Amygdala (tissue), 56 donors: ENCODE results near the gene HACD2.

Source experiments
- DNase-seq, 56 donors: peaks; one replicate each; lab custom pipeline; 2025; lab: John Stamatoyannopoulos, UW

HACD2 gene

DNA sequence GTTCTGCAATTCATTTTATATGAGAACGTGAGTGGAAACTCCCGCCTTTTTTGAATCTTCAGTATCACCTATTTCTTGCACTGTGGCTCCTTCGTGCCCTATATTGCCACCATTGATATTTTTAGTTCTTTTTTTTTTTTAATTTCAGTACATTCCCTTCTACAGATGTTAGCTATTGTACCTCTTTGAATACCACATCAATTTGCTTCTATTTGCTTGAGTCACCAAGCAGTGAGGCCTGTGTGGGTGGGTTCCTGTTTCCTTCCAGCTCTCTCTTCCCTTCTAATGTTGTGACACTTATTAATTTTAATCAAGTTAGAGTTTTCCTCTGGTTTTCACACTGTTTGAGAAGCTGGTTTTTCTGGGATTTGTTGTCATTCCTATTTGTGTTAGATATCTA lies 8.7 kb downstream of the HACD2 start:
- no peak for DNase-seq

GRCh38 chr3:123571973-123572365 lies 12.9 kb downstream of the HACD2 start:
- DNase-seq, result no peak

DNA sequence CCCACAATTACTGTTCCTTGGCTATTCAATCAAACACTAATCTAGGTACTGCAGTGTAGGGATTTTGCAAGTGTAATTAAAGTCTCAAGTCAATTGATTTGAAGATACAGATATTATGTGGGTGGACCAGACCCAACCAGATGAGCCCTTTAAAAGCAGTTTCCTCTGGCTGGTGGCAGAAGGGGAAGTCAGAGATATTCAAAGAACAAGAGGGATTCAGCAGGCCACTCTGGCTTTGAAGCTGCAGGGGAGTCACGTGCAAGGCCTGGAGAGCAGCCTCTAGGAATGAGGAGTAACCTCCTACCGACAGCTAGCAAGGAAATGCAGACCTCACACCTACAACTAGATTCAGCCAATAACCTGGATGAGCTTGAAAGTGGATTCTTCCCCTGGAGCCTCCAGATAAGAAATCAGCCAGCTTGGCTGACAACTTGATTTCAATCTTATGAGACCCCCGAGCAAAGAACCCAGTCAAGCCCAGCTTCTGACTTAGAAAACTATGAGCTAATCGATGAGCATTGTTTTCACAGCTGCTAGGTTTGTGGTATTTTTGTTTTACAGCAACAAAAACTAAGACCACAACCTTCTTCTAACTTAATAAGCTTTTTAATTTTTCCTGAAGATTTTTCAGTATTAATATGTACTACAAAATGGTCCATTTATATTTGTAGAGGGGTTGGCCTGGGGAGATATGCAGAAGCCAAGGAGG lies 13.4 kb downstream of the HACD2 start:
- peak in 5 of 56 donors; percentile 6 to 31 (median 12) for DNase-seq

DNA sequence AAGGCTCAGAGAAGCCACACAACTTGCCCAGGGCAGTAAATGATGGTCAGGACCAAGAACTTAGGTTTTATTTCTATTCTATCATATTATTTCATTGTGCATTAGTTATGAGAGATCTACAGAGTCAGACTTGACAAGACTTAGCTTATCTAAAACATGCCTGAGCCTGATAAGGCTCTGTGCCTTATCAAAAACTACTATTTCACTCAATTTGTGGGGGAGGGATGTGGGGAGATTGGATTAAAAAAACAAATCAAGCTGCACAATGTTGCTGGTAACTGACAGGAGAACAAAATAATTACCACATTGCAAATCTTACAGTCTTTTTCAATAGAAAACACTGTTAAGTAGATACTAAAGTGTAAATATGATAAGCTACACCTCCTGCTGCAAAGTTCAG lies 16.0 kb downstream of the HACD2 start:
- DNase-seq, result no peak

GRCh38 chr3:123568034-123568433 lies 16.8 kb downstream of the HACD2 start:
- peak in 41 of 56 donors; percentile 6 to 71 (median 27) for DNase-seq

DNA sequence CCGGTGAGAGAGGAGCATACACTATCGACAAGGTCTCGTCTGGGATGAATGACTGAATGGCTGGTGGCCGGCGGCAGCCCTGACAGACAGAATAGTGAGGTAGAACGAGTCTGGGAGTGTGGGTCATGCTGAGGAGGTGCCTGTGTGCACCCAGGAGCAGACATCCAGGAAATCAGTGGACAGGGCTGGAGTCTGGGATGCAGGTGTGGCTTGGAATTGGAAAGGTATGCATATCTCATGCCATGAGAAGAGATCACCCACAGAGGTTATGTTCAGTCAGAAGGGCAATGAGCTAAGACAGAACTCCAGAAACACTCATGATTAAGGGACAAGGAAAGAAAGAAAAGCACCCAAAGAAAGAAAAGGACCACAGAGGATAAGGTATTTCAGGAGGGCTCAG lies 20.8 kb downstream of the HACD2 start:
- no peak for DNase-seq

DNA sequence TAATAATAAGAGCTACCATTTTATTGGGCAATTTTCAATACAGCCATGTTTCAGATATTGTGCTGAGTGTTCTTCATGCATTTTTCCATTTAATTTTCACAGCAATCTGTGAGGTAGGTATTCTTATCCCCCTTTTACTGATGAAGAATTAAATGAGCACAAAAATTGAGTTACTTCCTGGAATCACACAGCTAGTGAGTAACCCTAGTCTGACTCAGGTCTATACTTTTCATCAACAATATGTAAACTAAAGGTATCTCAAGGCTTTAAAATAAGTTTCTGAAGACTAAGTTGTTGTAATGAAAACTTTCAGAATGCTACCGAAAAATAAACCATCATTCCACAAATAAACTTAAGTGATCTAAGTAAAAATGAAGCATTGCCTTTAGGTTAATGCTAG lies 22.3 kb downstream of the HACD2 start:
- DNase-seq, result no peak

GRCh38 chr3:123561188-123561587 lies 23.7 kb downstream of the HACD2 start:
- no peak for DNase-seq

DNA sequence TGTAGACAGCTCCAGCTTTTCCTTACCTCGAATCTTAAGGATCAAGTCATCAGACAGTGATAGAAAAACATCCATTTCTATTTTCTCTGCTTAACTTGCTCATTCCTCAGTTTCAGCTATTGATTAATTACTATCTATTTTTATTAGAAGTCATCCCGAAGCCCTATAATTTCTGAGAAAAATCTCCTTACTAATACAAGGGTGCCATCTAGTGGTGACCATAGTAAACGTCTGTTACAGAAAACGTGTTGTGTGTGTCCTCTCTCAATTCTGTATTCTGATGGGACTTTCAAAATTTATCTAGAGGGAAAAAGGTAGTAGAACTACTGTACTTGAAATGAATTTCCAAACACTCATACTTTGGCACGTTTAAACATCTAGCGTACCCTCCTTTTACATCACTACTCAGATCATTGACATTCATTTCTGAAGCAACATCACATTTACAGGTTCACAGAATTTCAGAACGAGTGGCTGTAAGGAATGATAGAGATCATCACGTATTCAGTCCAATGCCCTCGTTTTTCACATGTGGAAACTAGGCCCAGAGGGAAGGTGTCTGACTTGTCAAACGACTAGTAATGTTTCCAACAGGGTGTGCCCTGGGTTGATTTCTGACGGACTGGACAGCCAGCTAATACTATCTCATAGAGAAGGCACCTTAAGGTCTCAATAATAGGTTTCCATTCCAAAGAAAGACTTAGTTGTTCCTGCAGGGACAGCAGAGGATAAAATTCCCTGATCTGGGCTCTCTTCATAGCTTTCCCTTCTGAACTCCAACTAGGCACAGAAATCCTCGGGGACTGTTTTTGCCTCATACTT lies 25.6 kb downstream of the HACD2 start:
- peak in 2 of 56 donors; percentile 47 to 67 for DNase-seq

GRCh38 chr3:123553536-123553935 lies 31.3 kb downstream of the HACD2 start:
- DNase-seq, result no peak

DNA sequence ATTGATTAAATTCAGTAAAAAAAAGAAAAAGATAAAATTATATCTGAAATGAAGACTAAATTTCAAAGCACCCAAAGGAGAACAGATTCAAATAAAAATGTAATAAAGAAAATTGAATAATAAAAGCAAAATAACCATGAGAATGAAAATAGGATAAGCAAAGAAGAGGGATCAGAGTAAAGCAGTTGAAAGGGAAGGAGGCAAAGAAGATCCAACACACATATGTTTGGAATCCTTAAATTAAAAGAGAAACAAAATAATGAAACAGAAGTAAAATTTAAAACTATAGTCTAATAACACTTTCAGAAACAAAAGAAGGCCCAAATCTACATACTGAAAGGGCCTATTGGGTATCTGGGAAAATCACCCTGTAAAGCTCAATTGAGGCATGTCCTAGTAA lies 32.1 kb downstream of the HACD2 start:
- no peak for DNase-seq

GRCh38 chr3:123552095-123552714 lies 32.6 kb downstream of the HACD2 start:
- no peak for DNase-seq

- no peak for DNase-seq
These were observed 36.9 kb downstream of the HACD2 start for GRCh38 chr3:123547881-123548519.

- DNase-seq, result no peak
These were observed 38.6 kb downstream of the HACD2 start for GRCh38 chr3:123546133-123546755.

- no peak for DNase-seq
These were observed 40.9 kb downstream of the HACD2 start for GRCh38 chr3:123543950-123544349.

DNA sequence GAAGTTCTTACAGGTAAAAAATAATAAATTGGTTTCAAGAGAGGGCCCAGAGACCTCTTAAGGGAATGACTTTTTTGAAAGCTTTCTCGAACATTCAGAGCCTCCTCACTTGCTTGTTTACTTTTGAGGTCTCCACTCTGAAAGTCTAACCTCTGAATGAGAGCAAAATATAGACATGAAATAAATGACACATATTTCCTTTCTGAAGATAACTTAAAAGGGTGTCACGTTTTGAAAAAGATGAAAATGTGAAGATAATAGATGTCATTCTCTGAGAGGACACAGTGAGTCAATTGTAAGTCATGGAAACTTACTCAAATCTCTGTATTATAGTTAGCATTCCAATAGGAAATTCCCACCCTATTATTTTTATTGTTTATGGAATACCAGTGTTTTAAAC lies 44.6 kb downstream of the HACD2 start:
- DNase-seq, result no peak

DNA sequence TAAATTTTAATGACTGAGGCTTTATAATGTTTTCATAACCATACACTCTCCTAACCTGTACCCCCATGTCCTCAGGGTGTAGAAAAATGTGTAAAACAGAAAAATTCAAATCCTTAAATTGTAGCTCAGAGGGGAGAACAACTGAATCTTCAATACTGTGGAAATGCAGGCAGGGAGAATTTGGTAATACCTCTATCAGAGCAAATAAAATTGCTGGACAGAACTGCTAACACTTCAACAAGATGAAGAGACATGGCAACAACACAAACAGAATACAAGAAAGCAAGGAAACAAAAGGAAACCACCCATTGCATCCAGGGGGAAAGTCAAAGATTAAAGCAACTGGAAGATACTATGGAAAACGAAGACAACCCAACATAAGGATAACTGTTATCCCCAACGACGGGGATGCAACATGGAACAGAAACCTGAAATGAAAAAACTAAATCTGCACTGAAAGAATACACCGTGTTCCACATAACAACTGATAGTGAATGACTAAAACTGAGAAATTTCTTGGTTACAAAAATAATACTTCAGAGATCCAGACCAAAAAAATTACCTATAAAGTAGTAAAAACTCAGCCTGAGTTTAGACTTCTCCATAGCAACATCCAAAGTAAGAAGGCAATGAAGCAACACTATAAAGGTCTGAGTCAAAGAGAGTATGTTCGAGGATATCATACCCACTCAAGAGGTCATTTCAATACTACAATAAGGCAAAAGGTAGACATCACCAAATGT lies 48.5 kb downstream of the HACD2 start:
- no peak for DNase-seq

DNA sequence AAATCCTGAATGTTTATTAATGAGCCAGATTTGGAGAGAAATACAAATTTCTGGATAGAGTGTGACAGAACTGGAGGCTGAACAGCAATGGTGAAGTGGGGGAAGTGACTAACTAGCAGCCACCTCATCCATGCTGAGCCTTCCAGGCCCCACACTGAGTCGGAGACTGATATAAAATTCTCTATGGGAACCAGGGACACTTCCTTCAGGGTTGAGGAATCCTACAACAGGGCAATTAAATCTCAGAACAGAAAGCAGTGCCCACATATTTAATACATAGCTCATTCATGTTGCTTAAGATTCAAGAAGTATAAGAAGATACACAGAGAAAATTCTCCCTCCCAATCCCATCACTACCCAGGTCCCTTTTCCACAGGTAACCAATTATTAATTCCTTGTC lies 49.3 kb downstream of the HACD2 start:
- DNase-seq, result no peak

DNA sequence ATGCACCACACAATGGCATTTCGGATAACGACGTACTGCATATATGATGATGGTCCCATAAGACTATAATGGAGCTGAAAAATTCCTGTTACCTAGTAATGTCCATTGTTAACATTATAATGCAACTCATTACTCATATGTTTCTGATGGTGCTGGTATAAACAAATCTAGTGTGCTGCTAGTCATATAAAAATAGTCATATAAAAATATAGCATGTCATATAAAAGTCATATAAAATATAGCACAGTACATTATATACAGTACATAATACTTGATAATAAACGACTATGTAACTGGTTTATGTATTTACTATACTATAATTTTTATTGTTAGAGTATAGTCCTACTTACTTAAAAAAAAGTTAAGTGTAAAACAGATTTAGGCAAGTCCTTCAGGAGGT lies 50.6 kb downstream of the HACD2 start:
- DNase-seq, result no peak
